GM19328 (cell line): Measurements from ENCODE around the gene KRTAP12-1.

Experiments used
- ATAC-seq: cut with Tn5 transposase; IDR thresholded peaks from one replicate; pipeline ENCODE4 v1.9.1; 2021; ENCODE audit warnings: mild to moderate bottlenecking, moderate library complexity; ENCODE audit not compliant: unreplicated experiment

KRTAP12-1 gene

GRCh38 chr21:44711327-44712202 lies 29.6 kb upstream of the KRTAP12-1 start, which contains the start of gene TSPEAR:
TSPEAR (minus strand) TSS chr21:44711572; CDS start chr21:44711514, 58 bp downstream.
- no peak for ATAC-seq

- no peak for ATAC-seq
Observed at GRCh38 chr21:44710756-44711326, 28.9 kb upstream of the KRTAP12-1 start.

GRCh38 chr21:44710294-44710665 lies 28.3 kb upstream of the KRTAP12-1 start:
- ATAC-seq = no peak

GRCh38 chr21:44709426-44710293 lies 27.7 kb upstream of the KRTAP12-1 start:
- ATAC-seq = no peak

- ATAC-seq = no peak
Observed at GRCh38 chr21:44708866-44709425, 27.0 kb upstream of the KRTAP12-1 start.

GRCh38 chr21:44708213-44708865 lies 26.4 kb upstream of the KRTAP12-1 start:
- ATAC-seq = no peak

- no peak for ATAC-seq
Observed at GRCh38 chr21:44706706-44707581, 25.0 kb upstream of the KRTAP12-1 start.

- no peak for ATAC-seq
Observed at GRCh38 chr21:44706026-44706705, 24.2 kb upstream of the KRTAP12-1 start.

- no peak for ATAC-seq
Observed at GRCh38 chr21:44704636-44705001, 22.7 kb upstream of the KRTAP12-1 start.

- no peak for ATAC-seq
Observed at GRCh38 chr21:44703731-44704635, 22.0 kb upstream of the KRTAP12-1 start.

GRCh38 chr21:44702973-44703730 lies 21.2 kb upstream of the KRTAP12-1 start:
- ATAC-seq = no peak

GRCh38 chr21:44702111-44702972 lies 20.4 kb upstream of the KRTAP12-1 start:
- no peak for ATAC-seq

GRCh38 chr21:44701541-44701940 lies 19.6 kb upstream of the KRTAP12-1 start:
- no peak for ATAC-seq

- no peak for ATAC-seq
Observed at GRCh38 chr21:44701023-44701400, 19.0 kb upstream of the KRTAP12-1 start.

- ATAC-seq = no peak
Observed at GRCh38 chr21:44700101-44701022, 18.4 kb upstream of the KRTAP12-1 start.
